Measurements from ENCODE around the gene LIPE.

GRCh38 chr19:42368360-42368759 is 58.8 kb downstream of the LIPE start:
- TF ChIP-seq CTCF (IDR thresholded peaks at IDR 0.05), result no peak
- no peak for TF ChIP-seq POLR2AphosphoS5 (IDR thresholded peaks at IDR 0.05)
- TF ChIP-seq POLR2A (IDR thresholded peaks at IDR 0.05), result no peak
